CD4-positive, alpha-beta T cell treated with Interleukin-12 subunit alpha and Interleukin-12 subunit beta, for 1 hour (primary cell): Measurements from ENCODE around the gene LGR6.
"Not testable (repeated sequence)": the region's sequence is repeated elsewhere in the genome, so short reads cannot be mapped to it uniquely, and the experiment has no call there.

Experiments
- DNase-seq: peaks from one replicate; pipeline ENCODE4 v3.0.0-alpha.2; 2020

The LGR6 gene

DNA sequence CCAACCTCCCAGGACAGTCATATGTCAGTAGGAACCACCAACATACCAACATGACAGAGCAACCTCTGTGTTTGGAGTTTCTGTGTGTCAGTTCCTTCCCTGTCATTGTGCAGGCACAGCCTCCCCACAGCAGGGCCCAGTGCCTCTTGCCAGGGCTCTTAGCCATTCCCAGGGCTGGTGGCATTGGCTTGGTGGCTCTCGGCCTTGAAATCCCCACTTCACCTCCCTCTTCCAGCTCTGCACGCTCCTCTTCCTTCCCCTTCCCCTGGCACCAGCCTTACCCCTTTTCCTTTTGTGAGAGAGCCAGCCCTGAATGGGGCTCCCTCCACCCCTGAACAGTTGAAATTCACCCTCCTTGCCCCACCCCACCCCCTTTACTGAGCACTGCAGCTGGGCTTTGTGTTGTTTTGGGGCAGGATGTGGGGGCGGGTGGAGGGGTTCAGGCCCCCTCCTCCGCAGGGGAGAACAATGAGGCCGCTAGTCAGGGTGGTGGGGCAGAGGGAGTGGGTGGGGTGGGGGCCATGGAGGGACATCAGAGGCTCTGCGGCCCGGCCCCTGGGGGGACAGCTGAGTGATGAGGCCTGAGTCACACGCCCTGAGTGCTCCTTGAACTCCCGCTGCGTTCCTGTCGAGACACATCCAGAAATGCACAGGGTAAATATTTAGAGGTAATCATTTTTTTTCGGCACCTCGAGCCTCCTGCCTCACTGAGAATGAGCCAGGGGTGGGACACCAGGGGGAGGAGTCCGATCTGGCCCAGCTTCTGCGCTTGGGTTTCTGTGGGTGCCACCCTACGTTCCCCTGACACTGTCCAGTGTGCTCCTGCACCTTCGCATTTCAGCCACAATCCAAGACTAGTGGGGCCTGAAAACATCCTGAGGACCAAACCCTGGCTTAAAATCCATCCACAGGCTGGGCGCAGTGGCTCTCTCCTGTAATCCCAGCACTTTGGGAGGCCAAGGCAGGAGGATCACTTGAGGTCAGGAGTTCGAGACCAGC lies 28.6 kb downstream of the LGR6 start:
- no peak for DNase-seq

DNA sequence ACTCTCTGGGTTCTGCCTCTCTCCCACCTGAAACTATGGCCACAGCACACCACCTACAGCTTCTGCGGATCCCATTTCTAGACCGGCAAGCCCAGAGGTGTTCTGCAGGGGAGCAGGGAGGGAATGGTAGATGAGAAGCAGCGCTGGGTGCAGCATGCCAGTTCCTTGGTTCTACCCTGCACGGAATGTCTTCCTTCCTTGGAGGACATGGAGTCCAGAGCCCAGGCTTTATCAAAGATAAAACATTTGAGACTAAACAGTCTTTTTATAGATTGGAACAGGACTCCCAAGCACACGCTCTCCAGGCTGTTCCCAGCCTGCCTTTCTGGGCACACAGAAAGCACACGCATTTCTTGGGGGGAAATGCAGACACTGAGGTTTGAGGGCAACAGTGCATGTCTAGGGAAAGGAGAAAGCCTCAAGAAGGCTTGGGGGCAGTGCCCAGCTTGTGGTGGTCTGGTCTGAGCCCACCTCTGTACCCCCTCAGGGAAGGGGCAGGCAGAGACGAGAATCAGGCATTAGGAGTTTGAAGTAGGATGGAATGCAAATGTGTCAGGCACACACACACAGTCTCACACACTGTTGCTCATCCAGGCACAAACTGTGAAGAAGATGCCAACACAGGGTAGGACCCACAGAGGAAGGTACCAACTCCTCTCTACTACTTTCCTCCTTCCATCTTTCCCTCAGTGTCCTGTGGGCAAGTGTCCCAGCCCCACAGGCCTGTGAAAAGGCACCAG lies 29.7 kb downstream of the LGR6 start:
- DNase-seq, result no peak

DNA sequence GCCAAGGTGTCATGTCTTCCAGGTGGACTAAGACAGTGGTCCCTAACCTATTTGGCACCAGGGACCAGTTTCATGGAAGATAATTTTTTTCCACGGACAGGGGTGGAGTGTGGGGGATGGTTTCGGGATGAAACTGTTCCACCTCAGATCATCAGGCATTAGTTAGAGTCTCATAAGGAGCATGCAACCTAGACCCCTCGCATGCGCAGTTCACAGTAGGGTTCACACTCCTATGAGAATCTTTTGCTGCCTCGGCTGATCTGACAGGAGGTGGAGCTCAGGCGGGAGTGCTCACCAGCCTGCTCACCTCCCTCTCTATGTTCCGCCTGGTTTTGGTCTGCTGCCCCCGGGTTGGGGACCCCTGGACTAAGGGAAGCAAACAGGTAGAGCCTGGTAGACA lies 30.9 kb downstream of the LGR6 start:
- no peak for DNase-seq

- DNase-seq, result no peak
Measured at GRCh38 chr1:202225131-202225530, 31.5 kb downstream of the LGR6 start.

GRCh38 chr1:202227053-202227672 lies 33.6 kb downstream of the LGR6 start:
- DNase-seq, result no peak

DNA sequence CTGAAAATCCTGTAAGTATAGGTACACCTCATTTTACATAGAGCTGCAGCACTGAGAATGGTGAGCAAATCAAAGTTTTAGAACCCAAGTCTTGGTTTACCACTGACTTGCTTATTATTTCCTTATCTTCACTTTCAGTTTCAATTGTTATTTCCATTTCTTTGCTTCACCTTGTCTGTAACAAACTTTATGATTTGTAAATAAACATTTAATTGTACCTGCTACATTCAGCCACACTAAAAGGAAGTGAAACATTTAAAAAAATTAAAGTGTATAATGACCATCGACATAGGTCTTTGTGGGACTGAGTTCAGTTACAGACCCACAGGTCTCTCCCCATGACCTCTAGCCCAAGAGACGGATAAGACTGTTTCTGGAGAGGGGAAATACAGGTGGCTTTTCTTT lies 34.4 kb downstream of the LGR6 start:
- no peak for DNase-seq

GRCh38 chr1:202228484-202229122 lies 35.0 kb downstream of the LGR6 start:
- no peak for DNase-seq

DNA sequence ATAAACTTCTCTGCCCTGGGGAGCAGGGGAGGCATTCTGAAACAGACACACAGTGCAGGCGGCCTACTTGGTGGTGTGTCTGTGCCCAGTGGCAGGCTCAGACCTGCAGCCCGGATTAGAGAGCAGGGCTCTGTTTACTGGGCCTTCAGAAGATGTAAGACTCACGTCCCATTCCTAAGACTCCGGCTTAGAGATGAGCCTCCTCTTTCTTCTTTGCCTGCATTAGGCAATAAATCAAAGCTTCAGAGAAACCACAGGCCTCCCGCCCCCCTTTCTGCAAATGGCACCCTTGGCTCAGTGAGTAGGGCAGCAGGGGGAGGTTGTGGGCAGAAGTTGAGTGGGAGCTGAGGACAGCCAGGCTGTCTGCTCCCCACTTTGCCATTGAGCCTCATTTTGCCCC lies 35.8 kb downstream of the LGR6 start:
- DNase-seq, result no peak

- DNase-seq, result no peak
Measured at GRCh38 chr1:202230061-202230938, 36.7 kb downstream of the LGR6 start.

DNA sequence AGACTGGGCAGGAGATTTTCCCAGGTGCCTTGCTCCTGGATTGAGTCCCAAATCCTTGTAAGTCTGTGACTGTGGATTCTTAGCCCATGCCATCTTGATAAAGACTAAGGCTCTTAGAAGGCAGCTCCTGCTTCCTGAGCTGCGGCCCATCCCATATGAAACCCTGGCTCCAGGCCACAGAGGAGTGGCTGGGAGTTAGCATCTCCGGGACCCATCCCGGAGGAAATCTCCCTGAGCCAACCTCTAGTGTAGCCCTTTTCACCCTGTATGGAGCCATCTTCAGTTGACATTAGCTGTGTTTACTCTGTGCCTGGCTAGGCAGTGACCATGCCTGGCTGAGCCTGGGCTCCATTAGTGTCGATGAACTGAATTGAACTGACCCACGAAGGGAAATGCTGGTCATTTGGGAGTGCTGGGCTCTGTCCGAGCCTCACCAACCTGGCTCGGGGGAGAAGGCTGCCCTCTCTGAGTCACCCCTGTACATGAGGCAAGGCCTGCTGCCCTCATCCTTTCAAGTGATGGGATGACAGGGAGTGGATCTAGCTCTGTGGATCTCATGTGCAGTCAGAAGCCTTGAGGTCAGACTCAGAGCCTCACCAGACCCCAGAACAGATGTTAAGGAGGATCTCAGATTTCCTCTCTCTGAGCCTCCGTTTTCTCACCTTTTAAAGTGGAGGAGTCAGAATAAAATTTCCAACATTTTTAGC lies 37.5 kb downstream of the LGR6 start:
- DNase-seq, result no peak

DNA sequence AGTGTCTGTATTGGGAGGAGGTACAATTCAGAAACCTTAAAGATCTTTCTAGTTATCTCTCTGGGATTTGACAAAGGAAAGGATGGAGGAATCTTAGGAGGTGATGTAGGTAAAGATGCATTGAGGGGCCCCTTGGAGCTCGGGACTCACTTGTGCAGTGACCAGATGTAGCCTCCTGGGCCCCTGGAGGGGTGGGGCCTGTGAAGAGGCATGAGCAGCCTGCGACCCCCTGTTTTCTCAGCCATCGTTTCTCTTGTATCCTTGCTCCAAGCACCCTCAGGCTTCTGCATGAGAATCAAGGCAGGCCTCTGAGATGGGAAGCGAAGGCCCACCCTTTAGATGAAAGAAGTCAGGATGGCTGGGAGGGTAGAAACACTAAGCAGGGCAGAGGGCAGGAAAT lies 39.6 kb downstream of the LGR6 start:
- DNase-seq, result no peak

DNA sequence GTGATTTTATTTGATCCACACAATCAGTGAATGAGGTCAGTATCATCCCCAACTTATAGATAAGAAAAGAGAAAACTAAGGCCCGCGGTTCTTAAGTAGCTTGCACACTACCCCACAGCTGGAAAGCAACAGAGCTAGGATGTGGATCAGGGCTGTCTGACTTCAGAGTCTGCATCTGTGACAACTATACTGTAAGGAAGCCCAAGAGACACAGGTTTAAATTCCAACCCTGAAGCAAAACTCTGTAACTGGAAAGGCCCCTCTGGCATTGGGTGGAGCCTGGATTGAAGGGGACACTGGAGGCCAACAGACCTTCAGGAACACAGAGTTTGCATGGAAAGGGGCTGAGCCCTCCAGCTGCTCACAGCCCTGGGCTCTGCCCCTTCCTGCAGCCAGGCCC lies 40.2 kb downstream of the LGR6 start:
- DNase-seq, result no peak

DNA sequence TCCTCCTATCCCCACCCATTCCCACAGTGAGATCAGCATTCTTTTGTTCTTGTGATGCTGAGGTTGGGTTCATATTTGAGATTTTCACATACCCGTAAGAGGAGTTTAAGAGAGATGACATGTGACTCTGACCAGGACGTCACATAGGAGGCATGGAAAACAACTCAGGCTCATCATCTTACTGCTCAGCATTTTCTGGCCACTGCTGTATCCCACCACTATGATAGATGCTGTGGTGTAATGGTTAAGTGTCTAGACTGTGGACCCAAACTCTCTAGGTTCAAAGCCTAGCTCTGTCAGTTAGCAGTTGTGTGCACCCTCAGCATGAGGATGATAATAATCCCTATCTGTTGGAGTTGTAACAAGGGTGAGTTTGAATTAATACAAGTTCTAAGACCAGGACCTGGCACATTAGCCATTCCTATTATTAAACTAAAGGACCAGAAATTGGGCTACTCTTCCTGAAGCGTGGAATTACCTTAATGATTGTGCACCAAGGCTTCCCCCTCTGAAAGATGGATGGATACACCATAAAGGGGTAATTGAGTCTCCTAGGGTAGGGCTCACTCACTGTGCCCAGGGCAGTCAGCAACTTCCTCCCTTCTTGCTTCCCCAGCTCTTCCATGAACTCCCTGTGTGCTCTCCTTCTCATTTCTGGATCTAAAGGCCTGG lies 40.9 kb downstream of the LGR6 start:
- no peak for DNase-seq

GRCh38 chr1:202235003-202235660 lies 41.5 kb downstream of the LGR6 start:
- DNase-seq, result no peak

DNA sequence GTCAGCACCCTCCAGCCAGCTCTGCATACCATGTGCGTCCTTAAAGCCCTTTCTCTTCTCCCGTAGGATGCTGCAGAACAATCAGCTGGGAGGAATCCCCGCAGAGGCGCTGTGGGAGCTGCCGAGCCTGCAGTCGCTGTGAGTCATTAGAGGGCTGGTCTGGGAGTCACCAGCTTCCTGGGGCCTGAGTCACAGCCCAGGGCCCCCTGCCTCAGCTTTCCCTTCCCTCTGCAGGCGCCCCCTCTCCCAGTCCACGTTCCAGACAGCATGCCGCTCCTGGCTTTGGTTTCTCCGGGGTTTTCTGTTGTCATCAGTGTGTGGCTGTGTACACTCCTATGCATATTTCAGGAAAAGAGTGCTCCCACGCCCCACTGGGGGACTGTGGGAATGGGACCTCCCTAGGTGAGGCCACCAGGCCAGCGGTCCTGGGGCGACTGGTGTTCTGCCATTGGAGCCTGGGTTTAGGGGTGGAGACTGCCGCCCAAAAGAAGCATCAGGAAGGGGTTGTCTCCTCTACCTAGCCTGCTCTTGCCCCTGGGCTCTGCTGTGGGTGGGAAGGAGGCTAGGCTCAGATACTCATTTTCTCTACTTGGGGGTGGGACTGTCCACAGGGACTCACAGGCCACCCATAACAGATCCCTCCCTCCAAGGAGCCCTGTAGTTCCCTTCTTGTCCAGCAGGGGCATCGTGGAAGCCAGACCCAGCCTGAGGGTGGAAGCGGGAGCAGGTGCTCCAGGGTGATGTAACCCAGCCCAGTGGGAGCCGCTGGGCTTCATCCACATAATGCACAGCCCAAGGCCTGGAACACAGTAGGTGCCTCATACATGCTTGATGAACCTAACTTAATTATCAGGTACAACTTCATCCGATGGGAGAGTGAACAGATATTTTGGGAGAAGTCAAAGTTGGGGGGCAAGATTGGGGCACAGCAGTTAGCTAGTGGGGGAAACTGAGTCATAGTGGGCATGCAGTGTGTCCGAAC lies 42.5 kb downstream of the LGR6 start:
- peak; percentile 66 for DNase-seq

- DNase-seq, result no peak
Measured at GRCh38 chr1:202237052-202237451, 43.5 kb downstream of the LGR6 start.

DNA sequence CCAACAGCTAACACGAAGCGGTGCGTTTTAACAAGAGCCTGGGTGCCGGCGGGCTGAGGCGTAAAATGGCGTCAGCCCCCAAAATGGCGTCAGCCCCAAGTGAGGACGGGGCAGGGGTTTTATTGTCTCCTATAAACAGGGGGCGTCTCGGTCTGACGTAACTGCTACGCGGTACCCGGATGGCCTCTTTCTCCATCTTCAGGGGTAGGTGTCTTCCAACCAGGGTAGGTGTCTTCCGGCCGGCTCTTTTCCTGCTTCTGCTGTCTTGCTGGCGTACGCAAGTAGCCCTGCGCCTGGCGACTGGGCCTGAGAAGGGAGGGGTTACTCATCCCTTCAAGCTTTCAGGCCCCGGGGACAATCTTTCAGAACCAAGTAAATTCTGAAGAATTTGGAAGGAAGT lies 45.3 kb downstream of the LGR6 start:
- no peak for DNase-seq

DNA sequence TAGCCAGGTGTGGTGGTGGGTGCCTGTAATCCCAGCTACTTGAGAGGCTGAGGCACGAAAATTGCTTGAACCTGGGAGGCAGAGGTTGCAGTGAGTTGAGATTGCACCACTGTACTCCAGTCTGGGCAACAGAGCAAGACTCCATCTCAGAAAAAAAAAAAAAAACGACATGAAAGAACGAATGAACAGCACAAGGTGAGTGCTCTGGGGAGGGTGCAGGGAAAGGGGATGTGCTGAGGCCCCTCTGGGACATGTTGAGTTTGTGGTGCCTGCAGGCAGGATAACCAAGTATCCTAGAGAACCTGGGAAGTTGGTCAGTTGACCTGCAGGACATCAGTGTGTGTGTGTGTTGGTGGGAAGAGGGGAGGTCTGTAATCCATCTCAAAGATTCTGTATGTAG lies 46.6 kb downstream of the LGR6 start:
- DNase-seq, result not testable (repeated sequence)

DNA sequence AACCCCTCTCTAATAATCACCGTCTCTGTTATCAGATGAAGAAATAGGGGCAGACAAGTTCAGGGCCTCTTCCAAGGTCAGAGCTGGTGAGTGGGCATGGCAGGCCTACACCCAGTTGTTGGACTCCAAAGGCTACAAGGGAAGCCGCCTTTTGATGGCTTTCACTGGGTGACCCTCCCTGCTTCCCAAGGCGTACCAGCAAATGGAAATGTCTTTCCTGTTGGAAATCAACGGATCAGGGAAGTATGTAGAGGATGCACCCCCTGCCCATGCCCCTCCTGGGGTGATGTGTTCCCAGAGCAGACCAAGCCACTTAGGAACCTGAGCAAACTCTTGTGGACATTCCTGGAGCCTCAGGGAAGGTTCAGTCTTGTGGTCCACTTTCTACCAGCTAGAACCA lies 47.4 kb downstream of the LGR6 start:
- no peak for DNase-seq
